ENCODE data around the gene SUPT3H.
"Not testable (repeated sequence)": the region's sequence is repeated elsewhere in the genome, so short reads cannot be mapped to it uniquely, and the experiment has no call there.

The SUPT3H gene

DNA sequence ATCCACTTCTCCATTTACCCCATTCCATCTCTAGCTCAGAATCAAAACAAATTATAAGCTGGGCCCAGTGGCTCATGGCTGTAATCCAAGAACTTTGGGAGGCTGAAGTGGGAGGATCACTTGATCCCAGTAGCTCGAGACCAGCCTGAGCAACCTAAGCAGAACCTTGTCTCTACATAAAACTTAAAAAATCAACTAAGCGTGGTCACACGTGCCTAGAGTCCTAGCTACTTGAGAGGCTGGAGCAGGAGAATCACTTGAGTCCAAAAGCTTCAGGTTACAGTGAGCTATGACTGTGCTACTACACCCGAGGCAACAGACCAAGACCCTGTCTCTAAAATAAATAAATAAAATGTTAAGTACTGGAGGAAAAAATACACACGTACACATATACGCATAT lies 124.3 kb downstream of the SUPT3H start:
- DNase-seq: peak; percentile 14 to 61

DNA sequence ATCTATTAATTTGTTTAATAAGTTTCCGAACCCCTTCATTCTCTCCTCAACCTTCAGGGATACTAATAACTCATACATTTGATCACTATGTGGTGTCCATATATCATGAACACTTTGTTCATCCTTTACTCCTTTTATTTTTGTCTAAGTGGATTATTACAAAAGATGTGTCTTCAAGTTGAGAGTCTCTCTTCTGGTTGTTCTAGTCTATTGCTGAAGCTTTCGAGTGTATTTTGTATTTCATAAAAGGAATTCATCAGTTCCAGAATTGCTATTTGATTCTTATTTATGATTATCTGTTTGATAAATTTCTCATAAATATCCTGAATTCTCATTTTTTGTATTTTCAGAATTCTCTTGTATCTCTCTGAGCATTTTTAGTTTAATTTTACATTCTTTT lies 146.1 kb downstream of the SUPT3H start:
- DNase-seq: no peak

DNA sequence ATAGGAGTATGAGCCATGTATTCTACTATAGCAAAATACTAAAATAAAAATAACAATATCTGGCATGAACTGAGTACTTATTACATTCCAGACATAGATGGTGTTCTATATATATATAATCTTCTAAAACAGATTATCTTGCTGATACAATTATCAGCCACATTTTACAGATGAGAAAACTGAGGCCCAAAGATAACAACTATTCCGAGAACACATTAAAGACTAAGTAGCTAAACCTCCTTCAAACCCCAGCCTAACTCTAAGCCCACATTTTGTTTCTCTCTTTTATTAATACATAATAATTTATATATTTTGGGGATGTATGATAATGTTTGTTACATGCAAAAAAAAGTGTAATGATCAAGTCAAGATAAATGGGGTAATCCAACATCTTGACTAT lies 148.3 kb downstream of the SUPT3H start:
- no peak for DNase-seq

DNA sequence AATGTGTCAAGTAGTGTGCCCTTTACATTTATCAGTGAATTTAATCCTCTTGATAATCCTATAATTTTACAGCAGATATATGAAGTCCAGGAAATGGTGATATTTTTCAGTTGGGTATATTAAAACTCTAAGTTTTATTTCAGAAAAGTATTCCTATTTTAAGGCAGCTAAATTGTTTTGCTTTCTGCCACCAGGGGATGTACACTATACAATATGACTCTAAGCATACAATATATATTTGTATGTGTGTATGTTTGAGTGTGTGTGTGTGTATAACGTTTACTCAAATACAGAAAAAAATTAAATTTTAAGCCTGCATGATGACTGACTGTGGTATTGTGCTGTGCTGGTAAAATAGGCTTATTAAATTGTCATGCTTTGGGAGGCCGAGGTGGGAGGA lies 151.7 kb downstream of the SUPT3H start:
- DNase-seq: no peak

DNA sequence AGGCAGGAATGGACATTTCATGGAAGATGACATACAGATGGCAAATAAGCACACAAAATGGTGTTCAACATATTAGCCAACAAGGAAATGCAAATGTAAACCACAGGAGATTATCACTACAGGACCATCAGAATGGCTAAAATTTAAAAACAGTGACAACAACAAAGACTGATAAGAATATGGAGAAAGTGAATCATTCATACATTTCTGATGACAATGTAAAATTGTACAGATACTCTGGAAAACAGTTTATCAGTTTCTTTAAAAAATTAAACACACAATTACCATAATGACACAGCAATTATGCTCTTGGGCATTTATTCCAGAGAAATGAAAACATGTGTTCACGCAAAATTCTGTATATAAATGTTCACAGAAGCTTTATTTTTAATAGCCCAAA lies 155.4 kb downstream of the SUPT3H start:
- no peak for DNase-seq

DNA sequence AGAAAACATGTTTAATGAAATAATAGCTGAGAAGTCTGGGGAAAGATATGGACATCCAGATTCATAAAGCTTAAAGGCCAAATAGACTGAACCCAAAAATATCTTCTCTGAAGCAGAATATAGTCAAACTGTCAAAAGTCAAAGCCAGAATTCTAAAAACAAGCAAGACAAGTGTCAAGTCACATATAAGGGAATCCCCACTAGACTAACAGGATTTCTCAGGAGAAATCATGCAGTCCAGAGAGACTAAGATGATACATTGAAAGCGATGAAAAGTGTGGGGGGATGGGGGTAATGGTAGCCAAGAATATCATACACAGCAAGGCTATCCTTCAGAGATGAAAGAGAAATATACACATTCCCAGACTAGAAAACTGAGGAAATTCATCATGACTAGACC lies 162.0 kb downstream of the SUPT3H start:
- DNase-seq: no peak

DNA sequence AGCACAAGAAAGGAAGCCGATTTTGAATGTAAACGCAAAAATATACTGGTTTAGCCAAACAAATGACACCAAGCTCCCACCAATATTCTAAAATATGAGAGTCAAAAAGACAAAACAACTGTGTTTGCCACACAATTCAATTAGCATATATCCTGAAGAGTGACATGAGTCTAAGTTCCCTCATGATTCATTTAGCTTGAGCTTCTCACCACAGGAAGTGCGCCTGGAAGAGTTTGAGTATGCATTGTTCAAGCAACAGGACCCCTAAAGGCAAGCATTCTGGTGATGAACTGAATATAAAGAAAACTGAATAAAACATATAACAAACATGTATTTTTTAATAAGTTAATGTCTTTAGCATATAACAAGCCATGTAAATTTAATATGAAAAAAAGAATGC lies 164.8 kb downstream of the SUPT3H start:
- DNase-seq: no peak

DNA sequence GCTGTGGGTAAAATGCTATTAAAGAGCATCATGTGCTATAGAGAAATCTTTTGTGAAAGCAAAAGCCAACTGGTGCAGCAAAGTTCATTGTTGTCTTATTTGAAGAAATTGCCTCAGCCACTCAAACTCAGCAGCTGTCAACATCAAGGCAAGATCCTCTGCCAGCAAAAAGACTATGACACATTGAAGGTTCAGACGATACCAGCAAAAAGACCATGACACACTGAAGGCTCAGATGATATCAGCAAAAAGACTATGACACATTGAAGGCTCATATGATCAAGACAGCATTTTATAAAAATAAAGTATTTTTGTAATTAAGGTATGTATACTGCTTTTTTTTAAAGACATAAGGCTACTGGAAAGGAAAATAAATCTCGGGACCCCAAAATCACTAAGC lies 168.0 kb downstream of the SUPT3H start:
- no peak for DNase-seq

DNA sequence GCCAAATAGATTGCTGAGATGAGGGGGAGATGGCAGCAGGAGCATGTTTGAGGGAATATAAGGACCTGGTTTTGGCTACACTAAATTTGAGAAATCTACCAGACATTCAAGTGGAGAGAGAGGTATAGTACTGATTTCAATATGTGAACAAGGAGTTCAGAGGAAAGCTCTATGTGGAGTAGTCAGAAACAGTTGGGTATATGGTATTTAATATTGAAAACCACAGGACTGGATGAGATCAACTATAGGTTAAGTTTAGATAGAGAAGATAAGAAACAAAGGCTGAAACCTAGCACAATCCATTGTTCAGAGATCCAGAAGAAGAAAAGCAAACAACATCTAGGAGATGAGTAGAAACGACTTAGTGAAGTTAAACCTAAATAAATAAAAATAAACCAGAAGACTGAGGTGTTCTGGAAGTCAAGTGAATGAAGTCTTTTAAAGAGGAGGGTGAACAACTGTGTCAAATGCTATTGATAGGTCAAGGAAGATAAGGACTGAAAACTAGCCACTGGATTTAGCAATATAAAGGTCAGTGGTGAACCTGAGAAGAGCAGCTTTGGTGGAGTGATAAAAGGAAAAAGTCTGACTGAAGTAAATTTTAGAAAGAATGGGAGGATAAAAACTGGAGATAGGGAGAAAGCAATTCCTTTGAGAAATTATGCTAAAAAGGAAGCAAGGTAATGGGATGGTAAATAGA lies 170.8 kb downstream of the SUPT3H start:
- no peak for DNase-seq

DNA sequence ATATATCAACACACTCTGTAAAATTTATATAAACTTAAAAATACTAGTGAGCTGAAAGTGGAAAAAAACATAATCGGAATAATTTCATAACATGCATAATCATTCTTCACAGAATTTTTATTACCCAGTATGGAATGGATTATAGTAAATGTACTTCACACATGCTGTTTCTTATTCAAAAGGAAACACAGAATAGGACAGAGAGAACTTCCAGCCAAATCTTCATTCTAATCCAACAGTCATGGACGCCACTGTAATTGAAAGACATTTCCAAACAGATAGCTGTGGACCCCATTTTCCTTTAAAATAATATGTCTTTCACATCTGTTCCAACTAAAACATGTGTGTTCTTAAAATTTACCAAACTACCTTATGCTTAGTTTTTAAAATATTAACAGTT lies 176.2 kb downstream of the SUPT3H start:
- no peak for DNase-seq

DNA sequence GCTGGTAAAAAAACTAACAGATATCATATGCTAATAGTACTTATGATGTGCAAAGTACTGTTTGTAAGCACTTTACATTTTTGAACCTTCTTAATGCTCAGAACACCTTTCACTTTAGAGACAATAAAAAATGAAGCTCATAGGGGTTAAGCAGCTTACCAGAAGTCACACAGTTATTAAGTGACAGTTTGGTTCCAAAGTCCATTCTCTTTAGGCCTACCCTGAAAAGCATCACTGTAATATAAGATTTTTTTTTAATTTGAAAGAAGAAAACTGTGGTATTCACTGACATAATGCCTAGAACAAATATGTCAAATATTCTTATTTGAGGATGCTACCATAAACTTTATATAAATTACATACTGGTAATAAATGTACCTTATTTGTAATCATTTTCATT lies 177.2 kb downstream of the SUPT3H start:
- no peak for DNase-seq

DNA sequence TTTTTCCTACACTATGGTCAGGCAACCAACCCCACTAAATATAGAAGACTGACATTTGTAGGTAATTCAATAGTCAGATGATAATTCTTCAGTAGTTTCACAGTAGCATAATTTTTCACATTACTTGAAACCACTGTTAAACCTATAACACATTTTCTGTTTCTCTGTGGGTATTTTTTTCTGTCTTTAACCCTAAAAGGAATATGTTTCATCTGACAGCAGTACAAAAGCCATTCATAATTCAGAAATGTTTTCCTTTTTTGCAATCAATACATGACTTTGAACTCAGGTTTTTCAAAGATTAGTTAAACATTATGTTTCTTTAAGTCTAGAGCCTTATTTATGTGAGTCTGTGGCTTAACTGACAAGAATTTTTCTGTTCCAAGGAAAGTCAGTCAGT lies 178.2 kb downstream of the SUPT3H start:
- no peak for DNase-seq

DNA sequence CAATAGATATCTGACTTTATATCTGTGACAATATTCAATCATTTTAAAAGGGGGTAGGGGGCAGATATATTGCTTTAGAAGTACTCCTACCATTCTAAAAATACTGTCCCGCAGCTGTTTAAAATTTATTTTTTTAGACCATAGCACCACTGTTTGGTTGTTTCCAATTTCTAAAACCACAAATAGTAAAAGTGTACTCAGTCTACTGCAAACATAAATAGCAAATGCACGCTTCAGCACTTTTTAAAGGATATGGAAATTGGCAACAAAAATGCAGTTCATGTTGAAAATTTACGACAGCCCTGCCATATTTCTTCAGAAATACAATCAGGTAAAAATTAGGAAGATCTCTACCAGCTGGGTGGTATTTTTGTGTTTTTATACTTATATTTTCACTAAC lies 181.6 kb downstream of the SUPT3H start:
- no peak for DNase-seq

DNA sequence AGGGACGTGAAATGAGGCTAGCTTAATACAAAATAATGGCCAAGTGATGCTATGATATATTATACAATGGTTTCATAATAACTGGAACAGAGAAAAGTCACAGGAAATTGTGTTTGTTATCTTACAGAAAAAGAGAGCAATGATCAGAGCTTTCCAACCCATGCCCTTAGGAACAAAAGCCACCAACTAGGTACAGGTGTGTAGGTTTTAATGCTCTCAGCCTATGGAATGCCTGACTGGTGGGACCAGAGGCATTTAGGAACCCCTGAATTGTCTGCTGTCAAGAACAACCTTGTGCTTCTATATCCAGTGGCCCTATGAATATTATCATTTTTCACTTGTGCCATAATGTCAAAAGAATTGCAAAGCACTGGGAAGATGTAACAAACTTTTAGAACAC lies 182.6 kb downstream of the SUPT3H start:
- no peak for DNase-seq

DNA sequence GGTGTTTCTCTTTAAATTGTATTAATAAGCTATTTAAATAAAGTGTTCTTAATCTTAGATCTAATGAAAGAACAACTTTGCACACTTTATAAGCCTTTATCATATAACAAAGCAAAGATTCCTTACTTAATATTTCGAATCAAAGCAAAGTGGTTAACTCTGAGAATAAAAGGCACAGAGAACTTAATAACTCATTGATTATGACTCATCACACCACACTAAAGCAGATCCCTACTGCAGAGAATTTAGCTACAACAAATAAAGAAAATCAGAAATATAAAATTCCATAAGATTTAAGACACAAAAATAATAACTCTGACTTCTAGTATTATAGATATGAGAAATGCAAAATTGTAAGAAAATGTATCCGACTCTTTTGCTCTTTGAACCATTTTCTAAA lies 185.2 kb downstream of the SUPT3H start:
- DNase-seq: no peak

DNA sequence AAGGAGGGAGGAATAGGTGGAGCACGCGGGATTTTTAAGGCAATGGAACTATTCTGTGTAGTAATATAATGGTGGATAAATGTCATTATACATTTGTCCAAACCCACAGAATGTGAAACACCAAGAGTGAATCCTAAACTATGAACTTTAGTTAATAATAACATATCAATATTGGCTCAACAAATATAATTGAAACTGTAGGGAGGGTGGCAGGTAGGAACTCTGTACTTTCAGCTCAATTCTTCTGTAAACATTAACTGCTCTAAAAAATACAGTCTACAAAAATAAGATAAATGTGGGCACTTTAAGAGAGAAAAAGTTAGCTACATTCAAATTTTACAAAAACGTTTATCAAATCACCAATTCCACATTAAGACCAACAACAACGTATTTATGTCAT lies 186.3 kb downstream of the SUPT3H start:
- no peak for DNase-seq

DNA sequence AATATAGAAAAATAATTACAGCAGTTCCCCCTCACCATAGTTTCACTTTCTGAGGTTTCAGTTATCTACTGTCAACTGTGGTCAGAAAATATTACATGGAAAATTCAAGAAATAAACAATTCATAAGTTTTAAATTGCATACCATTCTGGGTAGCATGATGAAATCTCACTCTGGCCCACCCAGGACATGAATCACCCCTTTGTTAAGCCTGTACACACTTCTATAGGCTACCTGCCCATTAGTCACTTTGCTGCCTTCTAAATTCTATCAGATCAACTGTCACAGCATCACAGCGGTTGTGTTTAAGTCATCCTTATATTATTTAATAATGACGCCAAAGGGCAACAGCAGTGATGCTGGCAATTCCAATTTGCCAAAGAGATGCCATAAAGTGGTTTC lies 189.9 kb downstream of the SUPT3H start:
- no peak for DNase-seq

DNA sequence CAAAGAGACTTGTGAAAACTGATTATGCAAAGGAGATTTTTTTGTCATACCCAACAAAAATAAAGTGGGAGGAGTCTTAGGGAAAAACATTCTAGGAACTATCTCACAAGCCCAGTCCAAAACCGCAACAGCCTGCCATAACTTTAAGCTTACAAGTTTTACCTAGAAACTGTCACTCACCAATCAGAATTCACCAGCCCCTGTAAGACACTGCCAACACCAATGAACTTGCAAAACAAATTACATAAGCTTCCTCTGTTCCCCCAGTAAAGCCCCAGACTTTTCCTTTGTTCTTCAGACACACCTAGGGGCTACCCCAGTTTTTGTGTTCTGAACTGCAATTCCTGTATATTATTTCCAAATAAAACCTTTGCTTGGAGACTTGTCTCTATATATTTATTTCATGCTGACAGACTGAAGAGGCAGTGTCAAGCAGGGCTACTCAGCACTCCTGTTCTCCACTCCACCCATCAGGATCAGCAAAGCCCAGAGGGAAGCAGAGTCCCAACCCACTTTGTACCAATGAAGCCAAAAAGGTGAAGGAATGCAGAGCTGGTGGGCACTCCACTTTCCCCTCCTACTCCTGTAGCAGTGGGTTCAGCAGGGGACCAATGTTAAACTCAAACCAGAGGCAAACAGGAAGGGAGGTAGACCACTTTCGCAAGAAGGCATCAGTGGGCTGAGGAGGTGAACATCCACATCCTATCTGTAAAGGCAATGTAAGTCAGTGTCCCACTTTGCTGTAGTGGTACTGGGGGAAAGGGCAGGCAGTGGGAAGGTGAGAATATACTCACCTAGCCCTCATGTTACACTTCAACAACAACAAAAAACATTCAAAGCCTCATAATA lies 192.1 kb downstream of the SUPT3H start:
- no peak for DNase-seq

DNA sequence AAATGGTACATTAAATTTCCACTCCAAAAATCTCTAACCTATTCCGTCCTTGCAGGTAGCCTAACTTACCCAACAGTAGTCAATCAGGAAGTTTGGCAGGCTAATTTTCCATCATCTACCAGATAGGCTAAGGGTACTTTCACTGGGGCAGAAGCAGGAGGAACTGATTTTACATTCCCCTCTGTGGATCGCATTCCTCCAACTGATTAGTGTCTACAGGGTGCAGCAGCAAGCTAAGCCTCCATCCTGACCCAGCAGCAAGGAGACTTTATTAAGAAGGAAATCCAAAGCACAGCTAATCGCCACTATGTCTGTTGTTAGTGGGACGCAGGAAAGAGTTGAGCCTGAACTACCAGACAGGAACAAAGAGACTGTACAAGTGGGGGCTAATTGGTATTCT lies 192.8 kb downstream of the SUPT3H start:
- DNase-seq: no peak

DNA sequence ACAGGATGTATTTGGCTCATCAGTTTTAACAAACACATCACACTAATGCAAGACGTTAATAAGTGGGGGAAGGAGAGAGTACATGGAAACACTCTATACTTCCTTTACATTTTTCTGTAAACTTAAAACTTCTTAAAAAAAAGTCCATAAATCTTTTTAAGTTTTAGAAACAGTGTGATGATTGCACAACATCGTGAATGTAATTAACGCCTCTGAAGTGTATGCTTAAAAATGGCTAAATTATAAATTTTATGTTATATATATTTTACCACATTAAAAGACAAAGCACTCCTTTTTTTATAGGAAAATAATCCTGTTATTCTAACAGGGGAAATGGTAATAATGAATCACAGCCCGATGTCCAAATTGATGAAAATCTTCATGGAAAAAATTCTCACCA lies 193.7 kb downstream of the SUPT3H start:
- DNase-seq: no peak

DNA sequence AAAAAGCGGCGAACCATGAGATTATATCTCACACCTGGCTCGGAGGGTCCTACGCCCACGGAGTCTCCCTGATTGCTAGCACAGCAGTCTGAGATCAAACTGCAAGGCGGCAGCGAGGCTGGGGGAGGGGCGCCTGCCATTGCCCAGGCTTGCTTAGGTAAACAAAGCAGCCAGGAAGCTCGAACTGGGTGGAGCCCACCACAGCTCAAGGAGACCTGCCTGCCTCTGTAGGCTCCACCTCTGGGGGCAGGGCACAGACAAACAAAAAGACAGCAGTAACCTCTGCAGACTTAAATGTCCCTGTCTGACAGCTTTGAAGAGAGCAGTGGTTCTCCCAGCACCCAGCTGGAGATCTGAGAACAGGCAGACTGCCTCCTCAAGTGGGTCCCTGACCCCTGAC lies 201.4 kb downstream of the SUPT3H start:
- not testable (repeated sequence) for DNase-seq

DNA sequence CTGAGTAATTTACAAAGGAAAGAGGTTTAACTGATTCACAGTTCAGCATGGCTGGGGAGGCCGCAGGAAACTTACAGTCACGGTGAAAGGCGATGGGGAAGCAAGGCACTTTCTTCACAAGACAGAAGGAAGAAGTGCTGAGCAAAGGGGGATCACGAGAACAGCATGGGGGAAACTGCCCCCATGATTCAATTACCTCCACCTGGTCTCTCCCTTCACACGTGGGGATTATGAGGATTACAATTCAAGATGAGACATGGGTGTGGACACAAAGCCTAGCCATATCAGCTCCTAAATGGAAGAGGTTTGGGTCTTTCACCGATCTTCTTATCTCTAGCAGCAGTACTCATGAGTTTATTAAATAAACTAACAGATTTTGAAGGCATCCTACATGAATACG lies 202.5 kb downstream of the SUPT3H start:
- DNase-seq: no peak

DNA sequence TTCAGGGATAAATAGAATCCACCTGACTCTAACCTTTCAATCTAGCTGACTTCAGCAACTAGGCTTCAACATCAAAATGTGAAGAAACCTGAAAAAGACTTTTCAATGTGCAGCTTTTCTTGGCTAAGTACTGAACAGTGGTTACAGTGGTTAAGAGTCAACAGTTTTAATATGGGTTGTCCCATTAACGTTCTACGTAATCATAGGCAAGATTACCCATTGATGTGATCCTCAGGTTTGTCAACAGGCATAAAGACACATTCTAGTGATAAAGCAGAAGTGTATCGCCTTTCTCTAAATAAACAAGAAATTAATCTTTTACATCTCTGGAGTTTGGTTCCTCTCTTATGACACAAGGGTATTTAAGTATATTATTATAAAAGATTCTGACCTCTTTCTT lies 203.7 kb downstream of the SUPT3H start:
- no peak for DNase-seq

DNA sequence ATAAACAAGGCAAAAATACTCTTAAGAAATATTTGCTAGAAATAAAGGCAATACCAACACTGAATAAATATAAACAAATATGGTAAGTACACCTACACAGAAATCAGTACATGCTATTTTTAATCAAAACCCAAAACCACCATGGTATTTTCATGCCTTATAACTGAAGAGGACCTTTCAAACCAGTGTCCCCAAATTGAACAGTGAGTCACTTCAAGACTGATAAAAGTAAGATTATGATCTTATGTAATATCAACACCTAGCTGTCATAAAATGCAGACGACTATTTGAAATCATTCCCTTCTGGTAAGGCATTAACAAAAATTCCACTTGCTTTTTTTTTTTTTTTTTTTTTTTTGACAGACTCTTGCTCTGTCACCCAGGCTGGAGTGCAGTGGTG lies 206.4 kb downstream of the SUPT3H start:
- DNase-seq: no peak

DNA sequence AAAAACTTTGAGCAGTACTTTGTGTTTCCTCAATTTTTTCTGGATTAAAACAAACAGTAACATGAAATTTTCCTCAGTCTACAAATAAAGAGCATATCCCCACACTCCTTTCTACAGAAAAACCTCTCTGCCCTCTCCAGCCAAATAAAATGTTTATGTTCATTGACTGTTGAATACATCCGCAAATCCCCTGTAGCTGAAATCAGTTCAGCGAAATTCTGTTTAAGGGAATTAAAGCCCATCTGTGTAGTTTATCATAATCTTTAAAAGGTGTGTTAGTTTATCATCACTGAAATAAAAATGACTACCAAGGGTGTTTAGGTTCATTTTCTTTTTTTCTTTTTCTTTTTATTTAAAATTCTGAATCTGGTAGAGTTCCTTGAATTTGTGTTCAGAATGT lies 207.4 kb downstream of the SUPT3H start:
- no peak for DNase-seq
